ENCODE measurements around the gene BAAT.

DNA sequence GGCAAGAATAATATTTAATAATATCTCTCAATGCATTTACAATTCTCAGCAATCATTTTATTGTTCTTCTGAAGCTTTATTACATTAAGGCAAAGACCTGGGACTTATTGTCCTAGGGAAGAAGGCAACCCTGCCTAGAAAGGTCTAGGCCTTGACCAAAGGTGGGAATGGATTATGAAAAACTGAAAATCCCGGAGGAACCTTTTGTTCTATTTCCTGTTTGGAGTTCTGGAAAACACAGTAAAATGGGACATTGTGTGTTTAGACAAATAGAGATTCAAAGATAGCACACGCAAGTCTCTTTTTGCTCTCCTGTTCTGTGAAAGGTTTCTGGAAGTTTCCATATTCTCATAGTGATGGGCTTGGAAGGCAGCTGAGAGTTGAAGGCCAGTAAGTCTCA is 31.1 kb downstream of the BAAT start:
- TF ChIP-seq ZNF384 (IDR thresholded peaks at IDR 0.05) (no peak), ELF4 (IDR thresholded peaks at IDR 0.05) (no peak), FOXM1 (IDR thresholded peaks at IDR 0.05; ENCODE audit: borderline replicate concordance) (no peak), SP1 (IDR thresholded peaks at IDR 0.05) (no peak), NFRKB (IDR thresholded peaks at IDR 0.05) (no peak), BHLHE40 (IDR thresholded peaks at IDR 0.05; ENCODE audit: borderline replicate concordance) (no peak), SUZ12 (IDR thresholded peaks at IDR 0.05) (no peak), TARDBP (IDR thresholded peaks at IDR 0.05) (no peak), FOXA1 (IDR thresholded peaks at IDR 0.05) (no peak)

All from HEK293T (cell line).